ENCODE measurements around the gene TXLNG. TPM values are rescaled to one million over a fixed set of nuclear protein-coding genes. Genes with fewer than 3 reads are reported as not detected.

Gene TXLNG
- total and polyA plus RNA-seq, 2 of the 13 experiments (the other 11 are each of a cell fraction or from before 2014, with no cell fraction given), result 13.1 to 15.5 TPM

- TF ChIP-seq, protein P1, sequence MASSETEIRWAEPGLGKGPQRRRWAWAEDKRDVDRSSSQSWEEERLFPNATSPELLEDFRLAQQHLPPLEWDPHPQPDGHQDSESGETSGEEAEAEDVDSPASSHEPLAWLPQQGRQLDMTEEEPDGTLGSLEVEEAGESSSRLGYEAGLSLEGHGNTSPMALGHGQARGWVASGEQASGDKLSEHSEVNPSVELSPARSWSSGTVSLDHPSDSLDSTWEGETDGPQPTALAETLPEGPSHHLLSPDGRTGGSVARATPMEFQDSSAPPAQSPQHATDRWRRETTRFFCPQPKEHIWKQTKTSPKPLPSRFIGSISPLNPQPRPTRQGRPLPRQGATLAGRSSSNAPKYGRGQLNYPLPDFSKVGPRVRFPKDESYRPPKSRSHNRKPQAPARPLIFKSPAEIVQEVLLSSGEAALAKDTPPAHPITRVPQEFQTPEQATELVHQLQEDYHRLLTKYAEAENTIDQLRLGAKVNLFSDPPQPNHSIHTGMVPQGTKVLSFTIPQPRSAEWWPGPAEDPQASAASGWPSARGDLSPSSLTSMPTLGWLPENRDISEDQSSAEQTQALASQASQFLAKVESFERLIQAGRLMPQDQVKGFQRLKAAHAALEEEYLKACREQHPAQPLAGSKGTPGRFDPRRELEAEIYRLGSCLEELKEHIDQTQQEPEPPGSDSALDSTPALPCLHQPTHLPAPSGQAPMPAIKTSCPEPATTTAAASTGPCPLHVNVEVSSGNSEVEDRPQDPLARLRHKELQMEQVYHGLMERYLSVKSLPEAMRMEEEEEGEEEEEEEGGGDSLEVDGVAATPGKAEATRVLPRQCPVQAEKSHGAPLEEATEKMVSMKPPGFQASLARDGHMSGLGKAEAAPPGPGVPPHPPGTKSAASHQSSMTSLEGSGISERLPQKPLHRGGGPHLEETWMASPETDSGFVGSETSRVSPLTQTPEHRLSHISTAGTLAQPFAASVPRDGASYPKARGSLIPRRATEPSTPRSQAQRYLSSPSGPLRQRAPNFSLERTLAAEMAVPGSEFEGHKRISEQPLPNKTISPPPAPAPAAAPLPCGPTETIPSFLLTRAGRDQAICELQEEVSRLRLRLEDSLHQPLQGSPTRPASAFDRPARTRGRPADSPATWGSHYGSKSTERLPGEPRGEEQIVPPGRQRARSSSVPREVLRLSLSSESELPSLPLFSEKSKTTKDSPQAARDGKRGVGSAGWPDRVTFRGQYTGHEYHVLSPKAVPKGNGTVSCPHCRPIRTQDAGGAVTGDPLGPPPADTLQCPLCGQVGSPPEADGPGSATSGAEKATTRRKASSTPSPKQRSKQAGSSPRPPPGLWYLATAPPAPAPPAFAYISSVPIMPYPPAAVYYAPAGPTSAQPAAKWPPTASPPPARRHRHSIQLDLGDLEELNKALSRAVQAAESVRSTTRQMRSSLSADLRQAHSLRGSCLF (CRISPR knock-in tag; IDR thresholded peaks at IDR 0.05; ENCODE audit: borderline replicate concordance), result no peak
- TF ChIP-seq ZSCAN9 (CRISPR knock-in tag; IDR thresholded peaks at IDR 0.05; ENCODE audit: borderline replicate concordance) (no peak), ZBTB14 (CRISPR knock-in tag; IDR thresholded peaks at IDR 0.05) (no peak), PHF5A (CRISPR knock-in tag; IDR thresholded peaks at IDR 0.05; ENCODE audit: low read depth, unreplicated experiment) (no peak), RAD51 (IDR thresholded peaks at IDR 0.05; ENCODE audit: borderline replicate concordance) (peak; percentile 90), NR2F6 (IDR thresholded peaks at IDR 0.05) (no peak), NR2F6 (CRISPR knock-in tag; IDR thresholded peaks at IDR 0.05) (no peak), RBFOX2 (IDR thresholded peaks at IDR 0.05; ENCODE audit: low read depth, low read length) (peak; percentile 90), ZNF331 (CRISPR knock-in tag; IDR thresholded peaks at IDR 0.05) (peak; percentile 19; the same call in 1 of the 2 replicates), USF2 (IDR thresholded peaks at IDR 0.05; ENCODE audit: low read depth, low read length) (peak; percentile 78), USF2 (CRISPR knock-in tag; IDR thresholded peaks at IDR 0.05; ENCODE audit: borderline replicate concordance) (peak; percentile 92; the same call in 1 of the 2 replicates), KLF15 (CRISPR knock-in tag; IDR thresholded peaks at IDR 0.05; ENCODE audit: borderline replicate concordance) (no peak), GZF1 (CRISPR knock-in tag; IDR thresholded peaks at IDR 0.05) (no peak), ZNF501 (CRISPR knock-in tag; IDR thresholded peaks at IDR 0.05) (peak; percentile 52; the same call in 1 of the 2 replicates), ZNF296 (CRISPR knock-in tag; conservative IDR thresholded peaks at IDR 0.05) (no peak), POLR2A (IDR thresholded peaks at IDR 0.05; ENCODE audit: insufficient read depth in 1 of 2, low read depth in 2 of 2, low read length in 2 of 2) (peak; percentile 72 to 80), TAF1 (CRISPR knock-in tag; IDR thresholded peaks at IDR 0.05) (peak; percentile 85), ZNF510 (CRISPR knock-in tag; IDR thresholded peaks at IDR 0.05; ENCODE audit: low read depth) (no peak), TMF1 (CRISPR knock-in tag; IDR thresholded peaks at IDR 0.05; ENCODE audit: low read depth) (no peak), GABPA (IDR thresholded peaks at IDR 0.05; ENCODE audit: low read depth, low read length) (0 out of 2 replicates have a peak, but pooled peaks have one; percentile 7), GABPA (CRISPR knock-in tag; IDR thresholded peaks at IDR 0.05; ENCODE audit: low read depth) (peak; percentile 76), NFIC (IDR thresholded peaks at IDR 0.05; ENCODE audit: low read length) (no peak)
- TF ChIP-seq, protein P2, sequence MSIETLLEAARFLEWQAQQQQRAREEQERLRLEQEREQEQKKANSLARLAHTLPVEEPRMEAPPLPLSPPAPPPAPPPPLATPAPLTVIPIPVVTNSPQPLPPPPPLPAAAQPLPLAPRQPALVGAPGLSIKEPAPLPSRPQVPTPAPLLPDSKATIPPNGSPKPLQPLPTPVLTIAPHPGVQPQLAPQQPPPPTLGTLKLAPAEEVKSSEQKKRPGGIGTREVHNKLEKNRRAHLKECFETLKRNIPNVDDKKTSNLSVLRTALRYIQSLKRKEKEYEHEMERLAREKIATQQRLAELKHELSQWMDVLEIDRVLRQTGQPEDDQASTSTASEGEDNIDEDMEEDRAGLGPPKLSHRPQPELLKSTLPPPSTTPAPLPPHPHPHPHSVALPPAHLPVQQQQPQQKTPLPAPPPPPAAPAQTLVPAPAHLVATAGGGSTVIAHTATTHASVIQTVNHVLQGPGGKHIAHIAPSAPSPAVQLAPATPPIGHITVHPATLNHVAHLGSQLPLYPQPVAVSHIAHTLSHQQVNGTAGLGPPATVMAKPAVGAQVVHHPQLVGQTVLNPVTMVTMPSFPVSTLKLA (IDR thresholded peaks at IDR 0.05), result peak; percentile 60
Measured at GRCh38 chrX:16786139-16786790, at the start of gene TXLNG (continued).
